Liver (tissue), 9 donors: ENCODE measurements around the gene RAB6A. TPM values are rescaled to one million over a fixed set of nuclear protein-coding genes. Genes with fewer than 3 reads are reported as not detected.
"Not testable (repeated sequence)": the region's sequence is repeated elsewhere in the genome, so short reads cannot be mapped to it uniquely, and the experiment has no call there.

Source experiments
- DNase-seq: peaks from one replicate; pipeline ENCODE4 v3.0.0-alpha.2; 2017; ENCODE audit warnings: low spot score
- H3K27ac ChIP-seq, 2 donors: one replicate each; pipeline ENCODE4 v1.7.0; 2013; ENCODE audit warnings: inconsistent platforms in 2 of 2, low read length in 2 of 2, control low read depth in 1 of 2, low read depth in 1 of 2, mild to moderate bottlenecking in 1 of 2
- H3K27me3 ChIP-seq, 4 donors: one replicate each; pipeline versions ENCODE4 v1.6.1 to v1.7.0; 2013; ENCODE audit warnings: low read length in 3 of 4, inconsistent platforms in 1 of 4, mild to moderate bottlenecking in 1 of 4, moderate library complexity in 1 of 4; ENCODE audit not compliant: control insufficient read depth in 4 of 4, insufficient read depth in 4 of 4
- H3K36me3 ChIP-seq, 4 donors: one replicate each; pipeline versions ENCODE4 v1.6.1 to v1.7.0; 2013; ENCODE audit warnings: low read length in 3 of 4, mild to moderate bottlenecking in 3 of 4, low read depth in 1 of 4, moderate library complexity in 1 of 4; ENCODE audit not compliant: control insufficient read depth in 4 of 4, insufficient read depth in 3 of 4
- H3K4me1 ChIP-seq, 4 donors: one replicate each; pipeline versions ENCODE4 v1.6.1 to v1.7.0; 2013; ENCODE audit warnings: low read length in 3 of 4, mild to moderate bottlenecking in 3 of 4, moderate library complexity in 1 of 4; ENCODE audit not compliant: control insufficient read depth in 4 of 4, insufficient read depth in 4 of 4
- H3K4me3 ChIP-seq, 3 donors: one replicate each; pipeline versions ENCODE4 v1.6.1 to v1.7.0; 2013; ENCODE audit warnings: low read length in 3 of 3, control low read depth in 1 of 3, low read depth in 1 of 3, mild to moderate bottlenecking in 1 of 3
- H3K9ac ChIP-seq, 2 donors: one replicate each; pipeline ENCODE4 v1.7.0; 2013; ENCODE audit warnings: low read length in 2 of 2, mild to moderate bottlenecking in 2 of 2, moderate library complexity in 2 of 2, control low read depth in 1 of 2, low read depth in 1 of 2
- H3K9me3 ChIP-seq, 4 donors: one replicate each; pipeline versions ENCODE4 v1.6.1 to v1.7.0; 2013; ENCODE audit warnings: low read length in 3 of 4; ENCODE audit not compliant: control insufficient read depth in 4 of 4
- ATF3 ChIP-seq: IDR thresholded peaks from 2 replicates; pipeline ENCODE4 v1.6.1; 2016; ENCODE audit warnings: antibody characterized with exemption
- CTCF ChIP-seq: fragments of 150-350 bp; IDR thresholded peaks from 2 replicates; pipeline ENCODE4 v1.5.1; 2017; ENCODE audit warnings: improper control_type of control experiment, low read depth, low read length; ENCODE audit not compliant: missing input control
- EGR1 ChIP-seq, 2 donors: IDR thresholded peaks; 2 replicates each; pipeline ENCODE4 v1.6.1; 2016 to 2018; ENCODE audit warnings: antibody characterized with exemption in 2 of 2, low read depth in 2 of 2
- FOXA1 ChIP-seq: IDR thresholded peaks from 2 replicates; pipeline ENCODE4 v1.6.1; 2016; ENCODE audit warnings: antibody characterized with exemption
- FOXA2 ChIP-seq: IDR thresholded peaks from 2 replicates; pipeline ENCODE4 v1.6.1; 2016; ENCODE audit warnings: antibody characterized with exemption
- GABPA ChIP-seq, 2 donors: IDR thresholded peaks in 1 of 2; conservative IDR thresholded peaks in 1 of 2; 2 replicates each; pipeline ENCODE4 v1.6.1; 2016; ENCODE audit warnings: antibody characterized with exemption in 2 of 2, mild to moderate bottlenecking in 1 of 2, moderate library complexity in 1 of 2
- HNF4A ChIP-seq, 2 donors: conservative IDR thresholded peaks; 2 replicates each; pipeline ENCODE4 v1.6.1; 2016; ENCODE audit warnings: antibody characterized with exemption in 2 of 2, mild to moderate bottlenecking in 2 of 2
- HNF4G ChIP-seq: IDR thresholded peaks from 2 replicates; pipeline ENCODE4 v1.6.1; 2016; ENCODE audit warnings: antibody characterized with exemption
- JUND ChIP-seq, 2 donors: IDR thresholded peaks; 2 replicates each; pipeline ENCODE4 v1.6.1; 2016; ENCODE audit warnings: antibody characterized with exemption in 2 of 2
- MAX ChIP-seq: IDR thresholded peaks from 2 replicates; pipeline ENCODE4 v1.6.1; 2016; ENCODE audit warnings: antibody characterized with exemption
- NR2F2 ChIP-seq: IDR thresholded peaks from 2 replicates; pipeline ENCODE4 v1.6.1; 2016; ENCODE audit warnings: antibody characterized with exemption
- RAD21 ChIP-seq, 2 donors: IDR thresholded peaks; 2 replicates each; pipeline ENCODE4 v1.6.1; 2016; ENCODE audit warnings: antibody characterized with exemption in 2 of 2, mild to moderate bottlenecking in 2 of 2
- REST ChIP-seq: IDR thresholded peaks from 2 replicates; pipeline ENCODE4 v1.6.1; 2016; ENCODE audit warnings: antibody characterized with exemption, mild to moderate bottlenecking
- RXRA ChIP-seq, 2 donors: IDR thresholded peaks; 2 replicates each; pipeline ENCODE4 v1.6.1; 2017 to 2018; ENCODE audit warnings: antibody characterized with exemption in 2 of 2, mild to moderate bottlenecking in 1 of 2
- SP1 ChIP-seq: IDR thresholded peaks from 2 replicates; pipeline ENCODE4 v1.6.1; 2018; ENCODE audit warnings: antibody characterized with exemption, mild to moderate bottlenecking
- TAF1 ChIP-seq: conservative IDR thresholded peaks from 2 replicates; pipeline ENCODE4 v1.6.1; 2016; ENCODE audit warnings: antibody characterized with exemption, mild to moderate bottlenecking
- YY1 ChIP-seq: IDR thresholded peaks from 2 replicates; pipeline ENCODE4 v1.6.1; 2016; ENCODE audit warnings: antibody characterized with exemption, mild to moderate bottlenecking
- ZBTB33 ChIP-seq: IDR thresholded peaks from 2 replicates; pipeline ENCODE4 v1.6.1; 2016; ENCODE audit warnings: antibody characterized with exemption
- WGBS: extraction: QIAGEN DNeasy Blood & Tissue Kit; methylation state at CpG from one replicate; pipeline ENCODE4 v1.1.7; 2013; 5-methylcytosine and 5-hydroxymethylcytosine counted together
- polyA plus RNA-seq, 2 donors: library from polyadenylated mRNA; stranded (reverse) in 1 of 2; unstranded in 1 of 2; fragments of 200-250 nt in 1 of 2; fragments of >200 nt in 1 of 2; fragmentation: Nextera tagmentation in 1 of 2; extraction: Ambion mirVana in 1 of 2; gene quantifications; one replicate each; pipeline versions ENCODE4 v1.2.1 to v1.2.3, GENCODE V29; 2013 to 2015
- total RNA-seq, 2 donors: library from RNA; depleted of rRNA; stranded (reverse); fragments of >200 nt; gene quantifications; one replicate each; pipeline ENCODE4 v1.2.3, GENCODE V29; 2014
- donor health status: healthy.
- donor health status: healthy.
- donor health status: healthy.
- donor health status: healthy.
- donor health status: healthy.

Gene RAB6A
- total and polyA plus RNA-seq, 4 donors: 36.0 to 165 (median 51.5) TPM

GRCh38 chr11:73752216-73752867 is 8.5 kb downstream of the RAB6A start:
- Histone ChIP-seq H3K36me3 (no peaks in the 10 kb centered on the region), H3K9me3 (no peaks in the 10 kb centered on the region), H3K27me3 (no peaks in the 10 kb centered on the region), H3K27ac (no peak overlapping the region), H3K4me1 (peaks cover 16 to 27% (median 25%) of the 10 kb centered on the region in 4 donors), H3K4me3 (no peak overlapping the region), H3K9ac (no peak overlapping the region)
- 88% methylated on average over 14 of the region's 14 CpGs for WGBS
- no peak for TF ChIP-seq GABPA (IDR thresholded peaks at IDR 0.05 in 1 of 2, conservative IDR thresholded peaks at IDR 0.05 in 1 of 2)
- TF ChIP-seq TAF1: no peak
- TF ChIP-seq FOXA1: no peak
- TF ChIP-seq YY1: no peak
- TF ChIP-seq FOXA2: no peak
- TF ChIP-seq HNF4A (conservative IDR thresholded peaks at IDR 0.05): no peak
- no peak for TF ChIP-seq RAD21 (IDR thresholded peaks at IDR 0.05)
- TF ChIP-seq REST: no peak
- no peak for TF ChIP-seq ZBTB33
- no peak for TF ChIP-seq RXRA (IDR thresholded peaks at IDR 0.05)
- TF ChIP-seq ATF3: no peak
- no peak for TF ChIP-seq SP1
- TF ChIP-seq NR2F2: no peak
- no peak for TF ChIP-seq EGR1 (IDR thresholded peaks at IDR 0.05; ENCODE audit: low read depth in 2 of 2)
- TF ChIP-seq MAX: no peak
- TF ChIP-seq CTCF: no peak
- TF ChIP-seq JUND (IDR thresholded peaks at IDR 0.05): no peak
- TF ChIP-seq HNF4G: no peak
- no peak for DNase-seq

- not testable (repeated sequence) for H3K4me3 ChIP-seq, H3K9me3 ChIP-seq, H3K36me3 ChIP-seq, H3K27me3 ChIP-seq, DNase-seq, H3K27ac ChIP-seq, H3K9ac ChIP-seq
- peaks cover 16 to 27% (median 21%) of the 10 kb centered on the region in 4 donors for H3K4me1 ChIP-seq
- 98% methylated on average over 4 of the region's 4 CpGs for WGBS
Observed at GRCh38 chr11:73750862-73751261, 10.0 kb downstream of the RAB6A start.
